Fibroblast of the aortic adventitia (primary cell): ENCODE measurements around the gene GPC6. TPM values are rescaled to one million over a fixed set of nuclear protein-coding genes. Genes with fewer than 3 reads are reported as not detected.

Experiments
- DNase-seq: peaks from one replicate; pipeline ENCODE4 v3.0.0-alpha.2; 2010; ENCODE audit warnings: low read depth
- H3K4me3 ChIP-seq: 2 replicates; pipeline ENCODE4 v1.5.1; 2011; ENCODE audit warnings: low read depth, mild to moderate bottlenecking, control low read depth, low read length, moderate library complexity
- total RNA-seq: library from RNA; depleted of rRNA; stranded (reverse); fragments of >200 nt; gene quantifications from 2 replicates; pipeline ENCODE4 v1.2.3, GENCODE V29; 2012; ENCODE audit warnings: low replicate concordance
- TF ChIP-seq, protein P1 (sequence below): IDR thresholded peaks from 2 replicates; pipeline ENCODE4 v1.5.1; 2011; ENCODE audit warnings: mild to moderate bottlenecking, low read length, control low read depth, inconsistent platforms; ENCODE audit not compliant: insufficient read depth

Gene GPC6
- total RNA-seq, 1 donor, result 92.6 TPM

DNA sequence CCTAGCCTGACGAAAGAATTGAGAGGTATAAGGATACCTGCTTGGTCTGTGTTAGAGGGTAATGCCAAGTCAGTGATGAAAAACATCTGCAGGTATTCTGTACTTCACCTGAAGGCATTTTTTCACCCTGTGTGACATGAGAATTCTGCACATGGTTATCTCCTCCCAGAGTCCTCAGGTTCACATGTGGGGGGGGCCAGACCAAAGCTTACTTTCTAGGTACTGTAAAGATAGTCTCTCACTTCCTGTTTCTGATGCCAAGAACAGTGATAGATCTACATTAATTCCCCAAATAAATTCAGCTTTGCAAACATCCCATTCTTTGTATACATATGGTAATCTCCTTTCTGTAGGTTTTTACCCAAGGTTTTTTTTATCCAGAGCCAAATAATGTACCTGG lies 53.4 kb downstream of the GPC6 start:
- TF ChIP-seq, protein P1, sequence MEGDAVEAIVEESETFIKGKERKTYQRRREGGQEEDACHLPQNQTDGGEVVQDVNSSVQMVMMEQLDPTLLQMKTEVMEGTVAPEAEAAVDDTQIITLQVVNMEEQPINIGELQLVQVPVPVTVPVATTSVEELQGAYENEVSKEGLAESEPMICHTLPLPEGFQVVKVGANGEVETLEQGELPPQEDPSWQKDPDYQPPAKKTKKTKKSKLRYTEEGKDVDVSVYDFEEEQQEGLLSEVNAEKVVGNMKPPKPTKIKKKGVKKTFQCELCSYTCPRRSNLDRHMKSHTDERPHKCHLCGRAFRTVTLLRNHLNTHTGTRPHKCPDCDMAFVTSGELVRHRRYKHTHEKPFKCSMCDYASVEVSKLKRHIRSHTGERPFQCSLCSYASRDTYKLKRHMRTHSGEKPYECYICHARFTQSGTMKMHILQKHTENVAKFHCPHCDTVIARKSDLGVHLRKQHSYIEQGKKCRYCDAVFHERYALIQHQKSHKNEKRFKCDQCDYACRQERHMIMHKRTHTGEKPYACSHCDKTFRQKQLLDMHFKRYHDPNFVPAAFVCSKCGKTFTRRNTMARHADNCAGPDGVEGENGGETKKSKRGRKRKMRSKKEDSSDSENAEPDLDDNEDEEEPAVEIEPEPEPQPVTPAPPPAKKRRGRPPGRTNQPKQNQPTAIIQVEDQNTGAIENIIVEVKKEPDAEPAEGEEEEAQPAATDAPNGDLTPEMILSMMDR, result no peak
- DNase-seq, result no peak
- H3K4me3 ChIP-seq, result no peak overlapping the region

DNA sequence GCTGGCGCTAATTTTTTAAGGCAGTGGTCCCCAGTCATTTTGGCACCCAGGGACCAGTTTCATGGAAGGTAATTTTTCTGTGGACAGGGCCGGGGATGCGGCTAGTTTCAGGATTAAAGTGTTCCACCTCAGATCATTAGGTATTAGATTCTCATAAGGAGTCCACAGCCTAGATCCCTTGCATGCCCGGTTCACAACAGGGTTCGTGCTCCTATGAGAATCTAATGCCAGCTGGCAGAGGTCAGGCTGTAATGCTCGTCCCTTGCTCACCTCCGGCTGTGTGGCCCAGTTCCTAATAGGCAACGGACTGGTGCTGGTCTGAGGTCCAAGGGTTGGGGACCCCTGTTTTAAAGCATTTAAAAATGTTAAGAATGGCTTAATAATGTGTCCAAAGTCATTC lies 54.1 kb downstream of the GPC6 start:
- TF ChIP-seq, protein P1, result no peak
- no peak for DNase-seq
- H3K4me3 ChIP-seq, result no peak overlapping the region

DNA sequence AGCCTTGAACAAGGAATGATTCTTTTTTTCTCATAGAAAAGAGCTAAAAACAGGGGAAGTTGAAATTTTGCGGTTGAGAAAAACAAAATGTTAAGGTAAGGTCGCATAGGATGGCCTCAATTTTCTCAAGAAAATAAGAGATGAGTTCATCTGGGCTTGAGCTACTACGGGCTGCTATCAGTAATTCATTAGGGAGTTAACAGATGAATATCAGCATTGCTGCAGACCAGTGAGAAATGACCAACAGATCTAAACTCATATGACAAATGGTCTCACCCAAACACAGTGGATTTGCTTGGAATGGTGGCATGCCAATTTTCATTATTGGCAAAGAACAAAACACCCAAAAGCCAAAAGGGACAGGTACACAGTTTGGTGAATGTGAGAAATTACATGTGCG lies 56.6 kb downstream of the GPC6 start:
- no peak for DNase-seq
- TF ChIP-seq, protein P1, result no peak
- no peak overlapping the region for H3K4me3 ChIP-seq

DNA sequence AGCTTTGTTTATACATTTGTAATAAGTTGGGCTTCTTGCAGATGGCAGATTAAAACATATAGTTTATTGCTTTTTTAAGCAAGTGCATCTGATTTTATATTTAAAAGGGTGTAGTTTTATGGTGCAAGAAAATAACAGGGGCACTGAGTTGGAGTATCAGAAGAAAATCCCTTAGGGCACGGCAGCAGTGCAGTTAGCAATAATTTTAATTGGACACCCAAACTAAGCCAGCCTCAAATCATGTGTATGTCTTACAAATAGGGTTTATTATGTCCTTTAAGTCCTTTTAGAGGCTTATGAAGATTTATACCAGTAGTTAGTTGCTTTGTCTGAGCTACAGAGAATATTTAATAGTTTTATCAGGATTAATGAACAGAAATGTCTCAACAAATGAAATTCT lies 57.5 kb downstream of the GPC6 start:
- TF ChIP-seq, protein P1, result no peak

DNA sequence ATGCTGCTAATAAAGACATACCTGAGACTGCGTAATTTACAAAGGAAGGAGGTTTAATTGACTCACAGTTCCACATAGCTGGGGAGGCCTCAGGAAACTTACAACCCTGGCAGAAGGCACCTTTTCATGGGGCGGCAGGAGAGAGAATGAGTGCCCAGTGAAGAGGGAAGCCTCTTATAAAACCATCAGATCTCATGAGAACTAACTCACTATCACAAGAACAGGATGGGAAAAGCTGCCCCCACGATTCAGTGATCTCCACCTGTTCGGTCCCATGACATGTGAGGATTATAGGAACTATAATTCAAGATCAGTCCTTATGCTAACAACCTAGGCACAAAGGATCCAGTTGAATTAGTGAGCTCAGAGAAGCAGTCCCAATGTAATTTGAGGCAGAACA lies 59.4 kb downstream of the GPC6 start:
- no peak overlapping the region for H3K4me3 ChIP-seq
- TF ChIP-seq, protein P1, result no peak
- DNase-seq, result no peak

More for the DNA sequence above, 57.5 kb downstream of the GPC6 start:
- no peak for DNase-seq
- no peak overlapping the region for H3K4me3 ChIP-seq

DNA sequence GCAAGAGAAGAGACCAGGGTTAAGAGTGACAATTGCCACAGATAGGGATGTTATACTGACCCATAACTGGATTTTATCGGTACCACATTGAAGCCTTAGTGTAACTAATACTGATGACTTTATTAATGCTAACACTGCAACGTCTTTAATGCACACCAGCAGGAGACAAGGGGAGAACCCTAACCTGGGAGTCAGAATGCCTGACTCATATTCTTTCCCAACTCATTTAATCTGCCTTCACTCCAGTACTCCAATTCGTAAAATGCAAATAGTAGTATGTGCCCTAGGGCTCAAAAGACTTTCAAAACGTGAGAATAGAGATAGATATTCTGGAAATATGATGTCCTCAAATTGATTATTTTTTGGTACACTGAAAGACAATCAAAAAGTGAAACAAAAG lies 62.4 kb downstream of the GPC6 start:
- no peak for DNase-seq
- TF ChIP-seq, protein P1, result no peak
- H3K4me3 ChIP-seq, result no peak overlapping the region

DNA sequence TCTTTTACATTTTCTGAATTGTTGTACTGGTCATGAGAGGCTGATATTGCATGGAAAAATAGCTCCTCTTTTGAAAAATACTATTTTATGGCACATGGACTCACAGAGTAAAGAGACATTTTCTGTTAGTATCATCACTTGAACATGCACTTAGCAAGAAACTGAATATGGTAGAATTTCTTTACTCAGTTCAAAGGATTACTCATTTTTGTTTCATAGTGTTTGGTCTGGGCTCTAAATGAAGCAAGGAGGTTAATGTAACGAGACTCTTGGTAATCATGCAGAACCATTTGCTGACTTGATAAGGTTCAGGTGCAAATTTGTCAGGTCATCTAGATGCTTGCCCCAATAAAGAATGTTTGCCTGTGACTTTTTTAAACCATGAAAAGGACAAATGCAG lies 63.2 kb downstream of the GPC6 start:
- no peak for DNase-seq
- no peak overlapping the region for H3K4me3 ChIP-seq
- TF ChIP-seq, protein P1, result no peak
